Smooth muscle cell (in vitro differentiated cells): ENCODE measurements around the gene NKX1-1. TPM values are rescaled to one million over a fixed set of nuclear protein-coding genes. Genes with fewer than 3 reads are reported as not detected.

Source experiments
- DNase-seq: peaks from one replicate; lab custom pipeline; 2025; ENCODE audit not compliant: unreplicated experiment; lab: John Stamatoyannopoulos, UW
- H2AFZ ChIP-seq: fragments of 200-600 bp; sonication (generic); 2 replicates; pipeline ENCODE4 v1.6.0; 2016; ENCODE audit warnings: antibody characterized with exemption, low read depth, mild to moderate bottlenecking
- H3F3A ChIP-seq: fragments of 200-600 bp; sonication (generic); 2 replicates; pipeline ENCODE4 v1.6.0; 2017; ENCODE audit warnings: antibody characterized with exemption, low read depth
- H3K27ac ChIP-seq: fragments of 200-600 bp; sonication (generic); 2 replicates; pipeline ENCODE4 v1.5.1; 2016; ENCODE audit warnings: low read depth, mild to moderate bottlenecking
- H3K27me3 ChIP-seq: fragments of 200-600 bp; sonication (generic); 2 replicates; pipeline ENCODE4 v1.6.1; 2016; ENCODE audit warnings: low read depth, mild to moderate bottlenecking
- H3K36me3 ChIP-seq: fragments of 200-600 bp; sonication (generic); 2 replicates; pipeline ENCODE4 v1.5.1; 2016; ENCODE audit warnings: low read depth
- H3K4me1 ChIP-seq: fragments of 200-600 bp; sonication (generic); 2 replicates; pipeline ENCODE4 v1.5.1; 2016; ENCODE audit warnings: low read depth
- H3K4me2 ChIP-seq: fragments of 200-600 bp; sonication (generic); 2 replicates; pipeline ENCODE4 v1.6.0; 2016; ENCODE audit warnings: mild to moderate bottlenecking
- H3K4me3 ChIP-seq: fragments of 200-600 bp; sonication (generic); 2 replicates; pipeline ENCODE4 v1.5.1; 2016; ENCODE audit warnings: mild to moderate bottlenecking
- H3K79me2 ChIP-seq: fragments of 200-600 bp; sonication (generic); 2 replicates; pipeline ENCODE4 v1.6.0; 2016; ENCODE audit warnings: low read depth, mild to moderate bottlenecking
- H3K9ac ChIP-seq: fragments of 200-600 bp; sonication (generic); 2 replicates; pipeline ENCODE4 v1.6.0; 2016; ENCODE audit warnings: low read depth
- H3K9me3 ChIP-seq: fragments of 200-600 bp; sonication (generic); replicated peaks from 2 replicates; pipeline ENCODE4 v1.5.1; 2016; ENCODE audit warnings: low read depth
- H4K20me1 ChIP-seq: fragments of 200-600 bp; sonication (generic); 2 replicates; pipeline ENCODE4 v1.6.0; 2016; ENCODE audit warnings: low read depth
- CTCF ChIP-seq: fragments of 200-600 bp; sonication (generic); IDR thresholded peaks from 2 replicates; pipeline ENCODE4 v1.5.1; 2017; ENCODE audit warnings: borderline replicate concordance, mild to moderate bottlenecking, antibody characterized with exemption; ENCODE audit not compliant: insufficient read depth, poor library complexity, severe bottlenecking
- WGBS: methylation state at CpG from one replicate; pipeline ENCODE4 v1.1.7; 2016; ENCODE audit warnings: low lambda C conversion rate; 5-methylcytosine and 5-hydroxymethylcytosine counted together
- polyA plus RNA-seq: library from polyadenylated mRNA; unstranded; fragments of >200 nt; fragmentation: Nextera tagmentation; extraction: Ambion mirVana; gene quantifications from 2 replicates; pipeline ENCODE4 v1.2.1, GENCODE V29; 2016
- total RNA-seq: library from RNA; depleted of rRNA; stranded (reverse); fragments of >200 nt; gene quantifications from 2 replicates; pipeline ENCODE4 v1.2.3, GENCODE V29; 2014

The NKX1-1 gene
- total and polyA plus RNA-seq, 2 experiments from 2014 or later = not detected

GRCh38 chr4:1379351-1379781 lies 26.9 kb downstream of the NKX1-1 start:
- H3K4me2 ChIP-seq = no peak overlapping the region
- no peak for DNase-seq
- no peaks in the 10 kb centered on the region for H3F3A ChIP-seq
- H4K20me1 ChIP-seq = no peaks in the 10 kb centered on the region
- H3K27ac ChIP-seq = no peak overlapping the region
- H3K4me3 ChIP-seq = no peak overlapping the region
- H3K4me1 ChIP-seq = no peaks in the 10 kb centered on the region
- no peaks in the 10 kb centered on the region for H3K9me3 ChIP-seq
- H3K36me3 ChIP-seq = no peaks in the 10 kb centered on the region
- no peak overlapping the region for H3K9ac ChIP-seq
- no peak overlapping the region for H2AFZ ChIP-seq
- 96% methylated on average over 27 of the region's 27 CpGs for WGBS
- H3K27me3 ChIP-seq = no peaks in the 10 kb centered on the region
- no peak for TF ChIP-seq CTCF
- no peaks in the 10 kb centered on the region for H3K79me2 ChIP-seq

- H3K4me2 ChIP-seq = no peak overlapping the region
- WGBS = 96% methylated on average over 30 of the region's 30 CpGs
- no peaks in the 10 kb centered on the region for H3K4me1 ChIP-seq
- H3K79me2 ChIP-seq = no peaks in the 10 kb centered on the region
- no peak overlapping the region for H3K27ac ChIP-seq
- H3F3A ChIP-seq = no peaks in the 10 kb centered on the region
- H3K36me3 ChIP-seq = no peaks in the 10 kb centered on the region
- no peaks in the 10 kb centered on the region for H4K20me1 ChIP-seq
- DNase-seq = no peak
- no peak overlapping the region for H3K9ac ChIP-seq
- no peaks in the 10 kb centered on the region for H3K27me3 ChIP-seq
- no peak overlapping the region for H3K4me3 ChIP-seq
- TF ChIP-seq CTCF = no peak
- no peak overlapping the region for H2AFZ ChIP-seq
- no peaks in the 10 kb centered on the region for H3K9me3 ChIP-seq
These were observed 27.5 kb downstream of the NKX1-1 start for GRCh38 chr4:1378559-1379231.

GRCh38 chr4:1377606-1378261 lies 28.5 kb downstream of the NKX1-1 start:
- Histone ChIP-seq H3K27me3 (no peaks in the 10 kb centered on the region), H3K4me3 (no peak overlapping the region), H3K4me2 (no peak overlapping the region), H3K79me2 (no peaks in the 10 kb centered on the region), H3K27ac (no peak overlapping the region), H3K9ac (no peak overlapping the region), H2AFZ (no peak overlapping the region), H3K36me3 (no peaks in the 10 kb centered on the region), H4K20me1 (no peaks in the 10 kb centered on the region), H3F3A (no peaks in the 10 kb centered on the region), H3K4me1 (no peaks in the 10 kb centered on the region), H3K9me3 (no peaks in the 10 kb centered on the region)
- TF ChIP-seq CTCF = no peak
- DNase-seq = no peak
- 90% methylated on average over 19 of the region's 19 CpGs for WGBS
